ENCODE results near the gene RNF34. TPM values are rescaled to one million over a fixed set of nuclear protein-coding genes. Genes with fewer than 3 reads are reported as not detected.

RNF34 gene
- total RNA-seq, 1 donor from 2014 or later = 41.2 TPM

DNA sequence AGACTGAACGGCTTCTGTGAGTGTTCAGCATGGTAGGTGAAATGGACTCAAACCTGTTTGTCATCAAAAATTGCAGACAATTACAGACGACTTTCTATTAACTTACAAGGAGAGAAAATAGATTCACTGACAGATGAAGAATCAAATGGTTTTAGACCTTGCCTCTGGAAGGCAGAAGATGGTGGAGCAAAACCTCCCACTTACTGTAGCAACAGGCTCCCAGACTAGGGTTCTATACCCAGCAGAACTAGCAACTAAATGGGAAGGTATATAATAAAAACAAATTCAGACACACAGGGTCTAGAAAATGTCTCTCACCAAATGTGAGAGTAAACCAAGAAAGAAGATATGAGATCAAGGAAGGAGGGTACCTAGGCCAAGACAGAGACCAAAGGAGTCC lies 36.8 kb downstream of the RNF34 start:
- no peak for DNase-seq (ENCODE audit: low read depth)

DNA sequence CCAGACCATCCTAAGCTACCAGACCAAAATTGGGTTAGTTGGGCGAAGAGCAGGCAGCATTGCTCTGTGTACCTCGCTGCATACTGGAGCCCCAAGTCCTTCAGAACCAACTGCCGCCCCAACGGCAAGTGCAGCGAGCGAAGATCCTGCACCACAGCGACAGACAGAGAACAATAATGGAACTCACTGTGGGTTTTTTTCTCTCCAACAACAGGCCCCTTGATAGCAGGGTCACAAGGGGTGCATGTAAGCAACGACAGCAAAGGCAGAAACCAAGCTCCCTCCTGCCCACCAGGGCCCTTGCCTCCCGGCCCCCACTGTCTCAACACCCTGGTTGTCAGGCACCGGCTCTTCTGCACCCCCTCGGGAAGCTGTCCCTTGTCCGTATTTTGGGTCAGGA lies 39.0 kb downstream of the RNF34 start:
- no peak for DNase-seq (ENCODE audit: low read depth)

DNA sequence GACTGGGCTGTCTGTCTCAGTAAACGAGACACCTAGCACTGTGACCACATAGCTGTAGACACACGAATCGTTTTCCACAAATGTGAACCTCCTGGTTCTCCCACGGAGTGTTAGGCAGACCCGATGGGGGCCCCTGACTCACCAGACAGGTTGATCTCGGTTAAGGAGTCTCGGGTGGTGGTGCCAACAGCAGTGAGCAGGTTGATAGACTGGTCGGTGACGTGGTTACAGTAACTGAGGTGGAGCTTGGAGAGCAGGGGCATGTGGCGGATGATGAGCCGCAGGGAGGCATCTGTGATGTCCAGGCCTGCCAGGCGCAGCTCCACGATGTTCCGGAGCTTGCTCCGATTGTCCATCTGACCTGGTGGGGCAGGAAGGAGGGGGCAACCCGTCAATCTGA lies 39.8 kb downstream of the RNF34 start:
- no peak for DNase-seq (ENCODE audit: low read depth)

DNA sequence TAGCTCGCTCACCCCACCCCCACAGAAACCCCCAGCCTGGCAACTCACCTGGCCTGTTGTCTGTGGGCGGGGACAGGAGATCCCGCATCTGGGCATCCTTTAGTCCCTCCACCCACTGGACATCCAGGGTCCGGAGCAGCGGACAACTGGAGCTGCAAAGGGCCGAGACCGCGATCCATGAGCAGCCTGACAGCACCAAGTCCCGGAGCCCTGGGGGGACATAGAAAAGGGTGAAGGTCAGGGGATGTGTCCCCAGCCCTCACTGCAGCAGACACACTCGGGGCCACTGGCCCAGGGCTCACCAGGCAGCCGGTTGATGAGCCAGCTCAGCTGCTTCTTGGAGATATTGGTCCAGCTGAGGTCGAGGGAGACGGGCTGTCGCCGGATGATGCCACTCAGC lies 40.9 kb downstream of the RNF34 start:
- DNase-seq (ENCODE audit: low read depth) = no peak

- no peak for DNase-seq (ENCODE audit: low read depth)
These were observed 41.6 kb downstream of the RNF34 start for GRCh38 chr12:121441555-121441954.

GRCh38 chr12:121442028-121442948 lies 42.4 kb downstream of the RNF34 start:
- DNase-seq (ENCODE audit: low read depth) = no peak

- peak; percentile 81 for DNase-seq (ENCODE audit: low read depth)
These were observed 43.4 kb downstream of the RNF34 start for GRCh38 chr12:121443193-121443870.

DNA sequence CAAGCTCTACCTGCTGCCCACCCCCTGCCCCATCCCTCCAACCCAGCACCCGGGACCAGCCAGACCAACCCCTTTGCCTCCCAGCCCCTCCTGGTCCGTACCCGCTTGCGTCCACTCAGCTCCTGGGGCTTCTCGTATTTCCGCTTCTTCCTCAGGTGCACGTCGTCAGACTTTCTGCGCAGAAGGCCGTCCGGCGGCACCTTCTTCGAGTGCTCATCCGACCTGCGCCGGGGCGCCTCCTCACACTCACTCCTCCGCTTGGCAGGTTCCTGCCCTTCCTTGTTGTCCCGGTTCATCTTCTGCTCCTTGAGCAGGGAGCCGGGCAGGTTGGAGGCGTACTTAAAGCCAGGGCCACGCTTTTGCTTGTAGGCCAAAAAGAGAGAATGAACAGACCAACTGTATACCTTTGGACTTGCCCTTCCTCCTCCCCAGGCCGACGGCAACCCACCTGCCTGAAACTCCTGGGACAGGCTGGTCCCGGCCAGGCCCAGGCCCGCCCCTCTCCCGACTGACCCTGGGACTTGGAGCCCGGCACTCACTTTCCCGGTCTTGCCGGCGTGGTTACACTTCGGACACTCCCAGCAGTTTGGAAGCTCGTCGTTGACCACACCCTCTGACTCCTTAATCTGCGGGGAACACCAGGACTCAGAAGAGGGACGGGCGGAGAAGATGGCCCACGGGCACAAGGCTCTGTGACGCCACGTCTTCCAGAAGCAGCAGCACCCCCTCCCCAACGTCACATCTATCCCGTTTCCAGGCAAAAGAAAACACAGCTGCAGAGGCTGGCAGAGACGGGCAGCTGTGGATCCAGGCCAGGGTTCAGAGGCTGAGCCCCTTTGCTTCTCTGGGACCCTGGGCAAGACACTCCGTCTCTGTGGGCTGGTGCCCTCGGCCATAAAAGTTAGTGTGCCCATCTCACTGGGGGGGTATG lies 44.3 kb downstream of the RNF34 start:
- DNase-seq (ENCODE audit: low read depth) = no peak

DNA sequence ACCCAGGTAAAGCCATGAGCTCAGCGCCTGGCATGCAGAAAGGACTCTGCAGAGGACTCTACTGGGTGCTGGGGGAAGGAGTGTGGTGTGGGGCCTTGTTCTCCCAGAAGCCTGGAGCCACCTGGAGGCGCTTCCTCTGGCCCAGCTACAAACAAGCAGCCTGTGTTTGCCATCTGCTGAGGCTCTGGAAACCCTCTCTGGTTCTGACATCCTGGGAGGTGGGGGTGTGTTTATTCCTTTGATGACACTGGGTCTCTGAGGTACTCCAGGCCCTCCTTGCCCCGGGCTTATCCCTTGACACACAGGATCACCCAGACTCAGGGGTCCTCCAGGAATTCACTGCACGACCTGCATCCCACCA lies 44.9 kb downstream of the RNF34 start:
- DNase-seq (ENCODE audit: low read depth) = no peak

DNA sequence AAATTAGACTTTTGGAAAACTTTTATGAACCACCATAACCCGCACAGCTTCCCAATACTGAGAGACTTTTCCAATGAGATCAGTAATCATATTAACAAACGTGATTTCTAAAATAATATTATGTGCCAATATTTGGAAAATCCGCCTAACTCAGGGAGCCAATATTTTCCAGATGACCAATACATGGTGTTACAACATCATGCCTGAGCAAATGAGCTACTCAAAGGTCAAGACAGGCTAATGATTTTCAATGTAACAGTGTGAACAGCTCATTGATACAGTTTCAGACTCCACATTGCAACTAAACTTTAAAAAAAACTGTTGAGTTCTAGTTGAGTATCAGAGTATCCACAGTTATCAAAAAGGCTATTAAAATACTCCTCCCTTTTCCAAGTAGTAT lies 46.8 kb downstream of the RNF34 start:
- DNase-seq (ENCODE audit: low read depth) = no peak

- DNase-seq (ENCODE audit: low read depth) = no peak
These were observed 48.9 kb downstream of the RNF34 start for GRCh38 chr12:121448771-121449315.

DNA sequence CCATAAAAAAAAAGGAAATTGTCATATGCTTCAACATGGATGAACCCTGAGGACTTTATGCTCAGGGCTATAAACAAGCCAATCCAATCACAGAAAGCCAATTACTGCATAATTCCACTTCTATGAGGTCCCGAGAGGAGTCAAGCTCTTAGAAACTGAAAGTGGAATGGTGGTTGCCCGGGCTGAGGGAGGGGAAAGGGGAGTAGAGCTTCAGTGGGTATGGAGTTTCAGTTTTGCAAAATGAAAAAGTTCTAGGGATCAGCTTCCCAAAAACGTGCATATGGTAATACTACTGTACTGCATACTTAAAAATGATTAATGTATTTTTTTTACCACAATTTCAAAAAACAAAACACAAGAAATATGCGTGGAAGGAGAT lies 52.0 kb downstream of the RNF34 start:
- no peak for DNase-seq (ENCODE audit: low read depth)

DNA sequence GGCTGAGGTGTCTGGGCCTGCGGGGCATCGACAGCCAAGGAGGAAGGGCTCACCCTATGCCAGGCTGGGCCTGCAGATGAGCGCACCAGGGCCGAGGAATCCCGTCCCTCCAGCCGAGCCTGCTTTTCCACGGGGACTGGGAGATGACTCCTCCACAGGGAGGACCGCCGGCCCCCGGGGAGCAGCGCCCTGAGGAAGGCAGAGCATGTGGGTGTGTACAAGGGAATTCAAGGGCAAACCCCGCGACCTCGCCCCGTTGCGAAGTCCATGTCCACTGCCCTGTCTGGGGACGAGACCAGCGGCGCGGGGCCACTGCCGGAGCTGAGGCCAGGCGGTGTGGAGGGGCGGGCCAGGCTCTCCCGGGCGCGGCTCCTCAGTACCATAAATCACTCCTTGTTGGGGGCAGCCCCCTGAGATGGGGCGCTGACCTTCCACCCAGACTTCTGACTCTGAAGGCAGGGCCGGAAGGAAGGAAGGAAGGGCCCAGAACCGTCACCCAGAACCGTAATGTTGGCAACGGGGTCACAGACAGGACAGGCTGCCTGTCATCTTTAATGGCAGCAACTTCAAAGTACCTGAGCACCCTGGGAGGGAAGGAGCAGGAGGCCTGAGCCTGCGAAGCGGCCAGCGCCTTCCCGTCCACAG lies 52.5 kb downstream of the RNF34 start:
- DNase-seq (ENCODE audit: low read depth) = no peak

- no peak for DNase-seq (ENCODE audit: low read depth)
These were observed 53.1 kb downstream of the RNF34 start for GRCh38 chr12:121452985-121453360.

GRCh38 chr12:121453629-121454028 lies 53.7 kb downstream of the RNF34 start:
- DNase-seq (ENCODE audit: low read depth) = no peak

- no peak for DNase-seq (ENCODE audit: low read depth)
These were observed 55.0 kb downstream of the RNF34 start for GRCh38 chr12:121454921-121455320.

DNA sequence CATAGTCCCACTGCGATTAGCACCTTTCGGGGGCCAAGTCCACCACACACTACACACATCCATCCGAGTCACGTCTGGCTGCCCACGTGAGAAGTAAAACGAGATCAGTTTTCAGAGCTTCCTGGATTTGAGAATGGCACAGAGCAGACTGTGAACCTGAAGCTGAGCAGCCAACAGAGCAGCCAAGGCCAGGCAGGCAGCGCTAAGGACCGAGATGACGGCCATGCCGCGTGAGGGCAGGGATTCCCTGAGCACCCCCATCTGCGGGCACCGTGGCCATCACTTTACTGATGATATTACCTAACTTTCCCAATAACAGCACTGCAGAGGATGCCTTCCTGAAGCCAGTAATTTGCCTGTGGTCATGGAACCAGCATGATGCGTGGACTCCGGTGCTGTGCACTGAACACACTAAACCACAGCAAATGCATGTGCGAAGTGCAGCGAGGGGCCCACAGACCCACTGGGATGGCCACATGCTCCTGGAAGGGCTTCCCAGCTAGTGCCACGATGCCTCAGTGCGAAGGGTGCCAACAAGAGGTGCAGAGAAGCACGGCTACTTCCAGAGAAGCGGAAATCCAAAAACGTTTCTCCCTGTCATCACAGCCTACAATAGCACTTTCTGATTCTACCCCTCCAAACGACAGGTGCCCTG lies 56.0 kb downstream of the RNF34 start:
- no peak for DNase-seq (ENCODE audit: low read depth)

DNA sequence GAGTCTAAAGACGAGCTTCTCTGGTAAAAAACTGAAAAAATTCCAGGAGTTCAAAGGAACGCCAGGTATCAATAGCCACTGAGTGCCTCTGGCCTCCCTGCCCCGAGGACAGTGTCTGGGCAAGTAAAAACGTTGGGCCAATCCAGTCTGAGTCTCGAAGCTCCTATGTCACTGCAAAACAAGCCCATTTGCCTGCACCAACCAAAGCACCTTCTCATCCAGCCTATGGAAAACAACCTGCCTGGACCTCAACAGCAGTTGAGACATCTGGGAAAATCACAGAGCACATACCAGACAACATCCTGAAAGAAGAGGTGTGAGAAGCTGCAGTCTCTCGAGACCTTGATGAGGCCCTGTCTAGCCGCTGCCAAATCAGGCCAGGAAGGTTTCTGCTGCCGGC lies 56.6 kb downstream of the RNF34 start:
- no peak for DNase-seq (ENCODE audit: low read depth)

- DNase-seq (ENCODE audit: low read depth) = peak; percentile 41
These were observed 61.1 kb downstream of the RNF34 start for GRCh38 chr12:121461048-121461447.

GRCh38 chr12:121464331-121464730 lies 64.4 kb downstream of the RNF34 start:
- no peak for DNase-seq (ENCODE audit: low read depth)

Measured in myocyte (in vitro differentiated cells).